DMS153 (cell line): ENCODE results near the gene SEC23B.
"Not testable (repeated sequence)": the region's sequence is repeated elsewhere in the genome, so short reads cannot be mapped to it uniquely, and the experiment has no call there.

Experiments
- DNase-seq: peaks from one replicate; lab custom pipeline; 2025; lab: John Stamatoyannopoulos, UW

SEC23B gene

DNA sequence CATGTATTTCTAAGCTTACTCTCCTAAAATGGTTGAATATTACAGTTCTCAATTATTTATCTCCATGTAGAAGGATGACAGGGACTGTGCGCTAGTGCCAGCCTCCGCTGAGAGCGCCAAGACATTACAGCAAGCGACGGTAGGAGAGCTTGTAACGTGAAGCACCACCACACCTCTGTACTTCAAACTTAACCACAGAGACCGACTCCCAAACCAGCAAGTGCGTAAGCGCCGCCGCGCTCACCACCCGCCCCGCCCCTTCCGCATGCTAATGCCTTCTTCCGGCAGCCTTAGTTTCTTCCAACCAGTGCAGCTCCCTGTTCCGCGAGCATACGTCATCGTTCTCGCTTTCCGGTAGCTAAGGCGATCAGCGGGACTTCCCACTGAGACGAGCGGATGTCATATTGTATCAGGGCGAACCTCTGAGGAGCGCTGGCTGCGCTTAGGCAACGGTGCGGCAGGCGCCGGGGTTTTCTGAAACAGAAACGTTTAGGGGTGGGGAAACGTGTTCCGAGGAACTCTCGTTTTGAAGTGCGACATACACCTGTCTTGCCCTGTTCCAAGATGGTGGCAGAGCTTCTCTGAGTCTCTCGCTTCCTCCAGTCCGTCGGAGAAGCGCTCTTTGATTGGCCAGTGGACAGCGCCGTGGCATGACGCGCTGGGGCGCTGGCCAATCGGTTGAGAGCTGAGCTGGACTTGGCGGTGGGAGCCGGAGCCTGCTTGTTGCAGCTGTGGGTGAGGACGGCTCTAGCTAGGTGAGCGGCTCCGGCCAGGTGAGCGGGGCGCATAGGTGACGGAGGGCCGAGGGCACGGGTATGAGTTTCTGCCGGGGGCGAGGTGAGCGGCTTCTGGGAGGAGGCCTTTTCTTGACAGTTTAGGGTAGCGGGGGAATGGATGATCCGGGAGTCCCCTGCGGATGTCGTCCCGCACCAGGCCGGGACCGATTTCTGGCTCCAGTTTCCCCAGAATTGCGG lies at the start of gene SEC23B:
Gene SEC23B, plus strand, starts transcription at position 723 of the 974 bp plus-strand sequence. CDS start 2,896 bp downstream, outside the sequence.
- DNase-seq = peak; percentile 97

DNA sequence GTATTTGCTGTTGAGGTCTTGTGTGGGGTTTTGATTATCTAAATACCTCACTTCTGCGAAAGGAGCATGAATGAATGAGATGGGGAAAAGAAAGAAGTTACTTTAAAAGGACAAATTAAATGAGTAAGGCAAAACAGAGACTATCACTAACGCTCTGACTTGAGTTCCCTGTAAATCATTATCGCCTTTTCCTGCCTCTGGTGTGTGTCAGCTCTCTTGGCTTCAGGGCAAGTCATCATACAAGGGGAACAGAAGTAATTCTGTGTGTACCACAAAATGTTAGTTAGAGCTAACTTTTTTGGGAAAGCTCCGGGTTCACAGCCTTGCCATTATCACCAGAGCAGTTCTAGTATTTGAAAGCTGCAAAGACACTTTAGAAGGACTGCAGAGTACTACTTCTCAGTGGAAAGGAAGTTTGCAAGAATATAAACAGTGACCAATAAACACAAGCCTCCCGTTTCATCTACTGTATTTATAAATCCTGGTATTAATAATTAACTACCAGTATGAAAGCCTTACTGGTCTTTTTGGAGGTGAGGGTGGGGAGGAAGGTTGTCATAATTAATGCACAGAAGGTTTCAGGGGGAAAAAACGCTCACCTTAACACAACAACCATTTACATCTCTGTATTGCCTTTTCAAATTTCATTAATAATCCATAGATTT lies 42.1 kb upstream of the SEC23B start:
- DNase-seq = no peak

DNA sequence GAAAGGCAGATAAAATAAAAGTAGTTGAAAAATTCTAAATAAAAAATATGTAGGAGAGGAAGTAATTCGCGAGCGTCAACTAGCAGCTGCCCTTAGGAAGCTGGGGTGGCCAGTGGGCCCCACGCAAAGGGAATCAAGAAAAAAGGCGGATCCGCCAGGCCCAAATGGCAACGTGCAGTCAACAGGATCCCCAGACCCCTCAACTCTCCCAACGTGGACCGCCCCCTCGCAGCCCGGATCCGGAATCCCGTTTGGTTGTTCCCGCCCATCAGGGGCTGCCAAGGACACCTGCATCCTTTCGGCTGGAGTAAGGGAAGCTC lies 41.2 kb upstream of the SEC23B start:
- DNase-seq = no peak

DNA sequence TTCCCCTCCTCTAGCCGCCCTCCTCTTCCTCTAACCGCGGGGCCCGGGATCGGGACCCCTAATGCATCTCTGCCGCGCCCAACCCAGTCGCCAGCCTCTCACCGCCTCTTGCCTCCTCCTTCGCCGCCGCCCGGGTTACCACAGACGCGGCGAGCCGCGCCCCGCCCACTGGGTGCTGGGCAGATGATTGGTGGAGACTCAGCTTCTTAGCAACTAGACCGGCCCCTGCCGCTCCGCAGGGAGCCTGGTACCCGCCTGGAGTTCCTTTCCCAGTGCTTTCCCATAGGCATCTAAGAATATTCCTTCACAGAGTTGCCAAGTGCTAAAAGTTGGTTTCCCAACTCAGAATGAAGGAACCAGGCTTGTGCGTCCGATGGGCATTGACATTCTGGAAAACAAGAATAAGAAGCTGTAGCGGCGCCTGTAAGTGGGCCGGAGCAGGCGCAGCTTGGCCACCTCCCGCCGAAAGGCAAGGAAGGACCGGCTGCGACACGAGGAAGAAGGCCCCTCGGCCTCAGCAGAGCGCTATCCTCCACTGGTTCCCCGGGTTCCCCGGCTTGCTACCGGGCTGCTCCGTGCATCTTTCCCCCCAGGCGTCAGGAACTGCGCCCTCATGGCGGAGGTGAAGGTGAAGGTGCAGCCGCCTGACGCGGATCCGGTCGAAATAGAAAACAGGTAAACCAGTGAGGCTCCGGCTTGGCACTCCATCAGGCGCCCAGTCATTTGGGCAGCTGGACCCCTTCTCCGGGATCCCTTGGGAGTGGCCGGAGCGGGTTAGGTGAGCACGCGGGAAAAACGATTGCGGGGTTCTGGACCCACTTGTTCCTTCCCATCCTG lies 40.6 kb upstream of the SEC23B start, which contains the start of the genes DZANK1 and POLR3F:
Gene DZANK1, minus strand, starts transcription at position 137 of the 837 bp plus-strand sequence. CDS start 1,672 bp downstream, outside the sequence.
Gene POLR3F, plus strand, starts transcription at position 497 of the 837 bp plus-strand sequence. Its CDS starts 117 bp downstream, at position 614.
- DNase-seq = peak; percentile 93

DNA sequence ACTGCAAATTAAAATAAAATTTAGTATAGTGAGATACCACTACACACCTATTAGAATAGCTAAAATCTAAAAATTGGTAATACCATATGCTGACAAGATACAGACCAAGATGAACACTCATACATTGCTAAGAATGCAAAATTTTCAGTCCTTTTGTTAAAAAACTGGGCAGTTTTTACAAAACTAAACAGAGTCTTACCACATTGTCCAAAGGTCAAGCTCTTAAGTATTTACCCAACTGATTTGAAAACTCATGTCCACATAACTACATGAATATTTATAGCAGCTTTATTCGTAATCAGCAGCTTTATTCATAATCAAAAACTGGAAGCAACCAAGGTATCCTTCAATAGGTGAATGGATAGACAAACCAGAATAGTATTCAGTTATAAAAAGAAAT lies 30.5 kb upstream of the SEC23B start:
- no peak for DNase-seq

DNA sequence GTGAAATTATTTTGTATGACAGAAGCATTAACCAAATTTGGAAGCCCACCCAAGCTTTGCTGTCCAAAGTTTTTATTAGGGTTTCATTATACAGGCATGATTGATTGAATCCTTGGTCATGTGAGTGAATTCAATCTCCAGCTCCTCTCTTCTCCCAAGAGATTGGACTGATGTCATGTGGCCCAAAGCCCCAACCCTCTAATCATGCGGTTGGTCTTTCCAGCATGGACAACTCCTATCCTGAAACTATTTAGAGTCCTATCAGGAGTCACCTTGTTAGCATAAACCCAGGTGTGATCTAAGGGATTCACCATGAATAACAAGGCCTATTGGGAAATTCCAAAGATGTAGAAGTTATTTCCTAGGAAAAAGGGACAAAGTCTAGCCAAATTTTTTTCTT lies 29.9 kb upstream of the SEC23B start:
- DNase-seq = no peak

DNA sequence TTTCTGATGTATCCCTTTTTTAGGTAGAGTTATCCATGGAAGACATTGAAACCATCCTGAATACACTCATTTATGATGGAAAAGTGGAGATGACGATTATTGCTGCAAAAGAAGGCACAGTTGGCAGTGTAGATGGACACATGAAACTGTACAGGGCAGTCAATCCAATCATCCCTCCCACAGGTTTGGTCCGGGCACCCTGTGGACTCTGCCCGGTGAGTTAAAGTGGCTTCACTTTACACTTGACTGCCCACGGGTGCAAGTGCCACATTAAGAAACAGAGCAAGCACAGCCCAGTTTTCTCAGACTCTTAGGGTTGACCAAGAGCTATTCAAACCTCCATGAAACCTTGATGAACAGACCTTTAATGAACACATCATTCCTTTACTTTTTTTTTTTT lies 26.1 kb upstream of the SEC23B start:
- DNase-seq = no peak

DNA sequence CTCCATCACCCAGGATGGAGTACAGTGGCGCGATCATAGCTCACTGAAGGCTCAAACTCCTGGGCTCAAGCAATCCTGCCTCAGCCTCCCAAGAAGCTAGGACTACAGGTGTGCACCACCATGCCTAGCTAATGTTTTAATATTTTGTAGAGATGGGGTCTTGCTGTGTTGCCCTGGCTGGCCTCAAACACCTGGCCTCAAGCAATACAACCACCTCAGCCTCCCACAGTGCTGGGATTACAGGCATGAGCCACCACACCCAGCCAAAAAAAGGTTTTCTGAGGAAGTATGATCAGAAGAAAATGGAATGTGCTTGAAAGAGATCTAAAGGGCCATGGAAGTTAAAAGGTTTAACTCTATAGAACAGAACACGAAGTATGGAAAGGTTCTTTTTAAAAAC lies 19.4 kb upstream of the SEC23B start:
- DNase-seq = no peak

DNA sequence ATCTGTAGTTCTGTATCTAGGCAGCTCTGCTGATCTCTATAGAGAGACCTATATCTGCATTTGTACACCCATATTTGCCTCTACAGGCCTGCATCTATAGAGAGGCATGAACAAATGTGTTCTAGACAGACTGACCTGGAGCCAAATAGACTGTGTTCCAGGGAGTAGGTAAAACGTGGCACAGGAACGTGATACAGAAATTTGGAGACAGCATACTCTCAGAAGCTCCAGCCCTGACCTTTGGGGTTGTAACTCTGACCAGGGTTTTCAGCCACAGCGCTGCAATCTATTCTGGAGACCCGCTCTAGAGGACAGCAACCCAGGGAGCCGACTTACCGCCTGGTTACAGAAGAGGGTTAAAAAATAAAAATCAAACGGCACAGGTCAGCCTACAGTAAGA lies 11.7 kb upstream of the SEC23B start:
- DNase-seq = peak; percentile 16

DNA sequence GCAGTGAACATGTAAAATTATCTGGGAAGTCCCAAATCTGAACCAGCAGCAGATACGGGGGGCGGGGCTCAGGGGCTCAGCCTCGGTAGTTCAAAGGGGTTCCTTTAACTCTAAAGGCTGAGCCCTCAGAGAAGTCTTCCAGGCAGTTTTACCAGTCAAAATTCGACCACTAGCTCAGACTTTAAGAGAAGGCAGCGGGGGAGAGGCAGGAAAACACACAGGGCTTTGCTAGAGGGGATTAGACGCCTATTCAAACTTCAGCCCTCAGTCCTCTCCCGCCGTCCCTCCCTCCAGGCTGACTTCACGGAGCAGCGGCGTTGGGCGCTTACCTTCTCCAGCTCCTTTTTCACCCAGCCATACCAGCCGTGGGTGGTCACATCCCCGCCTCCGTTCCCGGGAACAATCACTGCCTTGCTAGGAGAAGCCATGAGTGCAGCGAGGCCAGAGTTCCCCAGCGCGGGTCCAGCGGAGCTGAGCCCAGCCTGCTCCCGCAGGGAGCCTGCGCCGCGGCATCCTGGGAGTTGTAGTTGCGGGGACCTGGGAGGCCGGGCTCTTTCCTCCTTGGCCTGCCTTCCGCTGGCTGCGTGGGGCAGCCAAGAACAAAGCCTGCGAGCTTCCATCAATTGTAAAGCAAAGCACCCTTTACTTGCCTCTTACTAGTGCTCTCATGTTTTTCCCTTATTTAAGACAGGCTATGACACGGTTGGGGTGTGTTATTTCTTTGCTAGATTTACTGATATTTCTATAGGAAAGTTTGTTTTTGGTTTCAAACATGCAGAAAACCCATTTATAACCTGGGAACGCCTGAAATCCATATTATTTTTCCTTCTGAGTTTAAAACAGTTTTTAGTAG lies 10.8 kb upstream of the SEC23B start, which contains the start of gene RBBP9:
Gene RBBP9, minus strand, starts transcription at position 486 of the 853 bp plus-strand sequence. Its CDS starts 58 bp downstream, at position 428.
- DNase-seq = peak; percentile 64

DNA sequence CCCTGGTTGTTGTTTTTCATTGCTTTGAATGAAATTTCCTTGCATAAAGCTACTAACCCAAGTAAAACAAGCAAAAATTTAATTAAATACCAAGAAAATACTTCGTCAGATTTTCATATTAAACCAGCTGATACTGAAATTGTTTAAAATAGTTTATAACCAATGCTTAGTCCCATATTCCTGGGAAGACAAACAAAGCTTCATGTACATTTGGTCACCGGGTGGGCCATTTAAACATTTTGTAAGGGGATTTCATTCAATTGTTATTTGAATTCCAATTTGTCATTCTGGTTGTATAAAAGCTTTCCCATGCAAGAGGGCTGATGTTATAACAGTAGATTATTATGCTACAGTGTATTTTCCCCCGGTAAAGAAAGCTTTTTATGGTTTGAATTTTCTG lies 10.1 kb upstream of the SEC23B start:
- DNase-seq = no peak

DNA sequence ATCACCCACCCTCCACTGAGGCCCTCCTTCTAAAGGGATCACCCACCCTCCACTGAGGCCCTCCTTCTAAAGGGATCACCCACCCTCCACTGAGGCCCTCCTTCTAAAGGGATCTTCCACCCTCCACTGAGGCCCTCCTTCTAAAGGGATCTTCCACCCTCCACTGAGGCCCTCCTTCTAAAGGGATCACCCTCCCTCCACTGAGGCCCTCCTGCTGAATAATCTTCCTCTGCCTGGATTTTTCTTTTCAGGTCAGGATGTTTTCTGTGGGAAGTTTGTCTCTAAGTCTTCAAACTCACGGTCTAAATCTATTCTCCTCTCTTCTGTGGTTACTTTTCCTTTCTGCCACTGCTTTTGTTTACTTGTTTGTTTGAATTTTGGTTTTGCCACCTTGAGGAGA lies 6.1 kb upstream of the SEC23B start:
- not testable (repeated sequence) for DNase-seq

DNA sequence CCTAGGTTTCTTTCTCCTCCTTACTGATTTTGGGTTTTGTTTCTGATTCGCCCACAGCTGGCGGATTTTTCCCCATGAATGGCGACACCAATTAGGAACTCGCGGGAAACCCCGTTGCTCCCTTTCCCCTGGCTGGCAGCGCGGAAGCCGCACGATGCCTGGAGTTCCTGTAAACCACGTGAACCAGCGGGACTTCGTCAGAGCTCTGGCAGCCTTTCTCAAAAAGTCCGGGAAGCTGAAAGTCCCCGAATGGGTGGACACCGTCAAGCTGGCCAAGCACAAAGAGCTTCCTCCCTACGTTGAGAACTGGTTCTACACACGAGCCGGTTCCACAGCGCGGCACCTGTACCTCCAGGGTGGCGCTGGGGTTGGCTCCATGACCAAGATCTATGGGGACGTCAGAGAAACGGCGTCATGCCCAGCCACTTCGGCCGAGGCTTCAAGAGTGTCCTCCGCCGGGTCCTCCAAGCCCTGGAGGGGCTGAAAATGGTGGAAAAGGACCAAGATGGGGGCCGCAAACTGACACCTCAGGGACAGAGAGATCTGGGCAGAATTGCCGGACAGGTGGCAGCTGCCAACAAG lies 3.2 kb upstream of the SEC23B start:
- DNase-seq = no peak

DNA sequence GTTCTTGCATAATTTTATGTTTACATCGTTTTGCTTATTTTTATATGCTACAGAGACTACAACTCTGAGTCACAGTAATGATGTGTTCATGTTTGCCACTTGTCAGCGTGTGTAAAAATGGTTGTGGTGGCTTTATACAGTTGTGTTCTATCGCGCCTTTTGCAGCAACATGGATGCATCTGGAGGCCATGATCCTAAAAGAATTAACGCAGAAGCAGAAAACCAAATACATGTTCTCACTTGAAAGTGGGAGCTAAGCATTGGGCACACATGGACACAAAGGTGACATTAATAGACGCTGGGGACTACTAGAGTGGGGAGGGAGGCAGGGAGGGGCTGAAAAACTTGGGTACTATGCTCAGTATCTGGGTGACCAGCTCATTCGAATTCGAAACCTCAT lies 996 bp upstream of the SEC23B start:
- DNase-seq = no peak

DNA sequence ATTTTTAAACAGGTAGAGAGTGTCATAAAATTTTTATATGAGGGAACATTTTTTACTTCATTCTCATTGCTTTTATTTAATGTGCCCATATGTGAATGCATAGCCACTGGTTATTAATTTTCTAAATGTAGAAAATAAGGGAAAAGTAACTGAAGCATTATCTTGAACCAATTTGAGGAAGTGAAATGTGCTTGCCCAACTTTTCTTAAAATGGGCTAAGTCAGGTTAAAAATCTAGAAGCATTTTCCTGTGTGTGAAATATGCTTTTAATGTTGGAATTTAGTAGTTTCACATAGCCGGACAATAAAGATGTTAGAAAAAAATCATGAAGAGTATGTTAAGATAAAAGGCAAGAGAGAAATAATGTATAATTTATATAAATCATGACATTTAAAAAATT lies 3.8 kb downstream of the SEC23B start:
- no peak for DNase-seq

DNA sequence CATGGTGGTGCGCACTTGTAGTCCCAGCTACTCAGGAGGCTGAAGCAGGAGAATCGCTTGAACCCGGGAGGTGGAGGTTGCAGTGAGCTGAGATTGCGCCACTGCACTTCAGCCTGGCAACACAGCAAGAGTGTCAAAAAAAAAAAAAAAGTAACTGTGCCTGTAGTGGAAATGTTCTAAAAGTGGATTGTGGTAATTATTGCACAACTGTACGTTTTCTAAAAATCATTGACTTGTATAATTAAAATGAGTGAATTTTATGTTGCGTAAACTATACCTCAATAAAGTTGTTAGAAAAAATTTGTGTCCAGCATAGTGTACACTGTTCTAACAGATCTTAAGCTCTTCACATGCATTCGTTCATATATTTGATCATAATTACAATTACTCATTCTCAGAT lies 5.5 kb downstream of the SEC23B start:
- no peak for DNase-seq

DNA sequence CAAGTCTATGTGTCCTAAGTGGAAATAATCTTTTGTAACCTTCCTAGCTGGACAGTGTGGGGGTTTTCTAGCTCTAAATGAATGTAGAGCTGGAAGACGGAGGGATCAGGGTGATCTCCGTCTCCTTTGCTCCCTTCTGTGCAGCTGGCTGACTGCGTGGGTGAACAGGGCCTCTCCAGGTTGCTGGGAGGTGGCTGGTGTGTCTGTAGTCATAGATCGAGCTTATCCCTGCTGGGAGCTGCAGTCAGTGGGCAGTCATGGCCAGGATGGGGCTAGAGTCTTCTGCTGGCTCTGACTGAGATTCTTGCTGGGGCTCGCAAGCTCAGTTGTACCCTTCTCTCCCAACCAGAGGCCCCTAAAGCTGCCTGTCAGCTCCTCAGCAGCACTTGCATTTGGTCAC lies 6.4 kb downstream of the SEC23B start:
- DNase-seq = no peak

DNA sequence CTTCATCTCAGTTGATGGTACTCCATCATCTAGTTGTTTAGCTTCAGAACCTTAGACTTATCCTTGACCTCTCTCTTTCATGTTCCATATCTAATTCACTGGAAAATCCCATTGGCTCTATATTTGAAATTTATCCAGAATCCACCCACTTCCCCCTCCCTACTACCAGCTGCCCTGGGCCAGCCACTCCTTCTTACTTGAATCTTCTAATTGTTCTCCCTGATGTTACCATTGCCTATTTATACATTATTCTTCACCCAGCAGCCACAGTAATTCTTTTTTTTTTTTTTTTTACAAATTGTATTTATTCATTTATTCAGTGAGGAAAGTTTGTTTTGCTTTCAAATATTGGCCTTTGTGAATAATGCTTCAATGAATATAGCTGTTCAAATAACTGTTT lies 8.2 kb downstream of the SEC23B start:
- no peak for DNase-seq

DNA sequence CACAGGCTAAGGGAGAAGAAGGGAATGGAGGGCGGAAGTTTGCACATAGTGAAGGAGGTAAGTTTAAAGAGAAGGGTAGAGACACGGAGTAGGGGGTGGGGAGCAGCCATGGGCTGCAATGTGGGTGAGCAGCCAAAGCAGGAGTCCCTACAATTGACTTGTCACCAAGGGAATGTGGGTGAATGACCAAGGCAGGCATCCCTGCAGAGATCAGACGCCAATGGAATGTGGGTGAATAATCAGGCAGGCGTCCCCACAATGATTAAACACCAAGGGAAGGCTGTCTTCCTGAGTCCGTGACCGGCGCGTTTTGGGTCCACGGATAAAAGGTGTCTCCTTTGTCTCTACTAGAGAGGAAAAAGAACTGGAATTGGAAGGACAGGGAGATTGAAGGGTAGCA lies 14.3 kb downstream of the SEC23B start:
- DNase-seq = not testable (repeated sequence)

DNA sequence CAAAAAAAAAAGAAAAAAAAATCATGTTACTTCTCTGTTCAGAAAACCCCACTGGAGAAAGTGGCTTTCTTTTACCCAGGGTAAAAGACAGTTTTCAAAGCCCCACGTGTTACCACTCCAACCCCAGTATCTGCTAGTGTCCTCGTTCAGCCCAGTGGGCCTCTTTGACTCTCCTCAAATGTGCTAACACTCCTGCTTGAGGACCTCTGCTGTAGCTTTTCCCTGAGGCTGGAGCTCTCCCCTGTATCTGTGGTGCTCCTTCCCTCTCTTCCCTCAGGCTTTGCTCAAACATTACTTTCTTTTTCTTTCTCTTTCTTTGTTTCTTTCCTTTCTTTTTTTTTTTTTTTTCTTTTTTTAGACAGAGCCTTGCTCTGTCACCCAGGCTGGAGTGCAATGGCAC lies 15.3 kb downstream of the SEC23B start:
- no peak for DNase-seq

DNA sequence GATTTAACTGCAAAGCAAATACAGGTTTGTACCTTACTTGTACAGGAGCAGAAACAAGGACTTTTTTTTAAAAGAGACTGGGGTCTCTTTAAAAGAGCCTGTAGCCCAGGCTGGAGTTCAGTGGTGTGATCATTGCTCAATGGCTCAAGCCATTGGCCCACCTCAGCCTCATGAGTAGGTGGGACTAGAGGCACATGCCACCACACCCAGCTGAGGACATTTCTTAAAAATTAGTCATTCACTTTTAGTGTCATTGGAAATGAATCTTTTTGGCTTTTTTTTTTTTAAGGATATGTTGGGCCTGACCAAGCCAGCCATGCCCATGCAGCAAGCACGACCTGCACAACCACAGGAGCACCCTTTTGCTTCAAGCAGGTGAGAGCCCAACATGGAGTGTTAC lies 16.9 kb downstream of the SEC23B start:
- no peak for DNase-seq
